Loucy (cell line): ENCODE results near the gene PRKAR2B.
A peak's percentile ranks its signal among the peaks of the same experiment; 100 is the strongest.

Source experiments
- H2AFZ ChIP-seq: fragments of 200-600 bp; sonication (generic); 2 replicates; pipeline ENCODE4 v1.6.0; 2016; ENCODE audit warnings: antibody characterized with exemption, mild to moderate bottlenecking, low read length, moderate library complexity
- H3F3A ChIP-seq: fragments of 200-600 bp; 2 replicates; pipeline ENCODE4 v1.6.0; 2016; ENCODE audit warnings: antibody characterized with exemption, low read depth, mild to moderate bottlenecking
- H3K27me3 ChIP-seq: fragments of 200-600 bp; sonication (generic); 2 replicates; pipeline ENCODE4 v1.6.1; 2014; ENCODE audit warnings: low read length, mild to moderate bottlenecking; ENCODE audit not compliant: insufficient read depth, poor library complexity, severe bottlenecking
- H3K36me3 ChIP-seq: fragments of 200-600 bp; sonication (generic); 2 replicates; pipeline ENCODE4 v1.6.1; 2016; ENCODE audit warnings: low read length; ENCODE audit not compliant: insufficient read depth
- H3K4me1 ChIP-seq: fragments of 200-600 bp; sonication (generic); 2 replicates; pipeline ENCODE4 v1.5.1; 2014; ENCODE audit warnings: low read length, mild to moderate bottlenecking; ENCODE audit not compliant: insufficient read depth, poor library complexity, severe bottlenecking
- H3K4me2 ChIP-seq: fragments of 200-600 bp; sonication (generic); 2 replicates; pipeline ENCODE4 v1.6.0; 2014; ENCODE audit warnings: antibody characterized with exemption, low read length, low read depth, mild to moderate bottlenecking; ENCODE audit not compliant: poor library complexity, severe bottlenecking
- H3K4me3 ChIP-seq: fragments of 200-600 bp; sonication (generic); 2 replicates; pipeline ENCODE4 v1.5.1; 2014; ENCODE audit warnings: low read length, mild to moderate bottlenecking, mixed read lengths; ENCODE audit not compliant: poor library complexity, severe bottlenecking
- H3K79me2 ChIP-seq: fragments of 200-600 bp; sonication (generic); 2 replicates; pipeline ENCODE4 v1.6.1; 2014; ENCODE audit warnings: low read length; ENCODE audit not compliant: insufficient read depth
- H3K9ac ChIP-seq: fragments of 200-600 bp; sonication (generic); 2 replicates; pipeline ENCODE4 v1.6.0; 2014; ENCODE audit warnings: mild to moderate bottlenecking, low read depth, low read length, moderate library complexity; ENCODE audit not compliant: poor library complexity, severe bottlenecking
- H3K9me2 ChIP-seq: fragments of 200-600 bp; sonication (generic); replicated peaks from 2 replicates; pipeline ENCODE4 v1.6.1; 2016; ENCODE audit warnings: low read depth, low read length, mixed read lengths
- H3K9me3 ChIP-seq: fragments of 200-600 bp; sonication (generic); 2 replicates; pipeline ENCODE4 v1.6.1; 2014; ENCODE audit warnings: mild to moderate bottlenecking, antibody characterized with exemption, low read length, low read depth; ENCODE audit not compliant: insufficient read depth
- H4K20me1 ChIP-seq: fragments of 200-600 bp; sonication (generic); 2 replicates; pipeline ENCODE4 v1.6.0; 2014; ENCODE audit warnings: antibody characterized with exemption, low read length, mild to moderate bottlenecking; ENCODE audit not compliant: insufficient read depth, poor library complexity, severe bottlenecking
- CTCF ChIP-seq: fragments of 200-600 bp; sonication (generic); conservative IDR thresholded peaks from 2 replicates; pipeline ENCODE4 v1.5.1; 2014; ENCODE audit warnings: mild to moderate bottlenecking, antibody characterized with exemption, low read length
- EZH2phosphoT487 ChIP-seq: fragments of 200-600 bp; IDR thresholded peaks from 2 replicates; pipeline ENCODE4 v1.6.1; 2018; ENCODE audit warnings: antibody characterized with exemption, mild to moderate bottlenecking, moderate library complexity, borderline replicate concordance

PRKAR2B gene

DNA sequence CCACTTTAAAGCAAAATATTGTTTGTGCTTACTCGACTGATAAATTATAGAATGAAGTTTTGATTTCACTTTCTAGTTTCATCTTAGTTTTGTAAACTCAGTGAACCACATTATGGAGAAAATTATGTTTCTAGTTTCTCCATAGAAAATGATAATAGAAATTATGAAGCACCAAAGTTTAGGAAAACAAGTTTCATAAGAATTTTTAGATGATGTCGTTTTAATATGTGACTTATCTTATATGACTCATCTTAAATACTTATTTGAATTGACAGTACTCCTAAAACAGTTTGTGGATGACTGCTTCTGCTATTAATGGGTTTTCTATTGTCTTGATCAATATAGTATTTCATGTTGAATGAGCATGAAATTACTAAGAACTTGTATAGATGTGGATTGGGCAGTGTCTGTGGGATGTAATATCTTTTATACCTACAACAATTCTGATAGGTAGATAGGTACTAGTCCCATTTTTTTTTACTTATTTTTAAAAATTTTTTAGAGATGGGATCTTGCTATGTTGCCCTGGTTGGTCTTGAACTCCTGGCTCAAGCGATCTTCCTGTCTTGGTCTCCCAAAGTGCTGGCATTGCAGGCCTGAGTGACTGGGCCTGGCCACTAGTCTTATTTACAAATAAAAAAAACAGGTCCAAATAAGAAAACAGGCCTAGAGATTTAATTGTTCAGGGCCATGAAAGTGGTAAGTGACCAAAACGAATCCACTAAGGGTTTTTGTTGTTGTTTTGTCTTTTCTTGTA, 127.9 kb downstream of the PRKAR2B start:
- no peak overlapping the region for H3K9ac ChIP-seq
- no peaks in the 10 kb centered on the region for H3K9me3 ChIP-seq
- no peak overlapping the region for H2AFZ ChIP-seq
- H3K4me2 ChIP-seq = peak overlapping the region; percentile 38
- H3K79me2 ChIP-seq = peaks cover 60% of the 10 kb centered on the region
- H3F3A ChIP-seq = no peaks in the 10 kb centered on the region
- H3K36me3 ChIP-seq = no peaks in the 10 kb centered on the region
- TF ChIP-seq CTCF = no peak
- TF ChIP-seq EZH2phosphoT487 = no peak
- no peaks in the 10 kb centered on the region for H3K9me2 ChIP-seq
- no peak overlapping the region for H3K4me3 ChIP-seq
- peaks cover 23% of the 10 kb centered on the region for H3K4me1 ChIP-seq
- peaks cover 40% of the 10 kb centered on the region for H4K20me1 ChIP-seq
- no peaks in the 10 kb centered on the region for H3K27me3 ChIP-seq

GRCh38 chr7:107173191-107173590, 128.7 kb downstream of the PRKAR2B start:
- TF ChIP-seq CTCF (no peak), EZH2phosphoT487 (no peak)
- no peaks in the 10 kb centered on the region for H3K36me3 ChIP-seq
- peaks cover 42% of the 10 kb centered on the region for H4K20me1 ChIP-seq
- no peaks in the 10 kb centered on the region for H3K27me3 ChIP-seq
- no peak overlapping the region for H2AFZ ChIP-seq
- peak overlapping the region; percentile 38 for H3K4me2 ChIP-seq
- no peaks in the 10 kb centered on the region for H3K9me3 ChIP-seq
- H3K4me1 ChIP-seq = peaks cover 22% of the 10 kb centered on the region
- no peaks in the 10 kb centered on the region for H3K9me2 ChIP-seq
- no peaks in the 10 kb centered on the region for H3F3A ChIP-seq
- H3K4me3 ChIP-seq = no peak overlapping the region
- H3K9ac ChIP-seq = no peak overlapping the region
- peaks cover 67% of the 10 kb centered on the region for H3K79me2 ChIP-seq

DNA sequence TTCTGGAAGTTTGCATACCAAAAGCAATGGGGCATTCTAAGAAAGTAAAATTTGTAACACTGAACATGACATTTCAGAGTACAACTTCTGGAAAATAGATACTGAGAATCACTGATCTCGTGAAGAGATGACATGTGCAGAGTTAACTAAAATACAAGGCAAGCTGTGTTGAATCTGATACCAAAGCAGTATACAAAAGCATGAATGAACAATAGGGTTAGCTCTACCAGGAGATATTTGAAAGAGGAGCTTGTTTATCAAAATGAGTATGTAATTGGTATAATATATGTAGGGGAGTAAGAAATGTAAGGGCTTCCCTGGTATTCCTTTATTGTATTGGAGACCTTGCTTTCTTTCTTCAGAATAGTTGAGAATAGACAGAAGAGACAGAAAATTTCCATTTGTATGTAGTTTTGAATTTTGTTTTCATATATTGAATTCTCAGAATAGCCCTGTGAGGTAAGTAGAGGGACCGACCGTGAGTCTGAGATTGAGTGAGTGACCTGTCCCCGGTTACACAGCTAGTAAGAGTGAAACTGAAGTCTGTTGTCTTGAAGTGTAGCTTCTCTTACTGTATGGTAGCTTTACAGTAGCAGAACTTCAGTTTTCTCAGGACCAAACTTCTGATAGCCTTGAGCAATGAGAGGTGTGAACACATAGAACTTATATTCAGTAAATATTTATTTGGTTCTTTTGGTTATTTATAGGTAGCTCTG, 129.3 kb downstream of the PRKAR2B start:
- peaks cover 42% of the 10 kb centered on the region for H4K20me1 ChIP-seq
- H3K4me3 ChIP-seq = no peak overlapping the region
- no peak overlapping the region for H2AFZ ChIP-seq
- no peak overlapping the region for H3K9ac ChIP-seq
- H3K9me2 ChIP-seq = no peaks in the 10 kb centered on the region
- peaks cover 70% of the 10 kb centered on the region for H3K79me2 ChIP-seq
- peaks cover 22% of the 10 kb centered on the region for H3K4me1 ChIP-seq
- H3K9me3 ChIP-seq = no peaks in the 10 kb centered on the region
- H3K4me2 ChIP-seq = peak overlapping the region; percentile 38
- TF ChIP-seq EZH2phosphoT487 (no peak), CTCF (no peak)
- H3F3A ChIP-seq = no peaks in the 10 kb centered on the region
- no peaks in the 10 kb centered on the region for H3K36me3 ChIP-seq
- no peaks in the 10 kb centered on the region for H3K27me3 ChIP-seq
